ENCODE measurements around the gene TBCCD1. TPM values are rescaled to one million over a fixed set of nuclear protein-coding genes. Genes with fewer than 3 reads are reported as not detected.

TBCCD1 gene
- total and polyA plus RNA-seq, 11 donors: 2.9 to 10.3 (median 7.6) TPM

DNA sequence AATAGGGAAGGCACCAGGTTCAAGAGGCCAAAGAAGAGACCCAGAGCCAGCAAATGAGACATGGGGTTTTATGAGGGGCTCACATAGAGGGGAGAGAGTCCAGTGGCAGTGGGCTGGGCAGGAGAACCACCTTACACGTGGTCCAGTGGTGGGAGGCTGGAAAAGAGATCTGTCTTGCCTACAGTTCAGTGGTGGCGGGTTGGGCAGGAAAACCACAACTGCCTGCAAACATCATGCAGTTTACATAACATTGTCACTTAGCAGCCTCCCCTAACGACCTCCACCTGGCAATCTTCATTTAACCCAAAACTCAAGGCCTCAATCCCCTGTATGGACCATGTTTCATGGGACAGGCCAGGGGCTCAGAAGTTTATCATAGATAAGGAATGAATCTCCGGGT lies 52.0 kb downstream of the TBCCD1 start:
- 62 to 71% (median 68%) methylated on average over 3 to 4 of the region's 4 CpGs for WGBS, 4 donors
- Histone ChIP-seq H3K9me3 (no peaks in the 10 kb centered on the region), H3K36me3 (no peaks in the 10 kb centered on the region), H3K4me3 (no peak overlapping the region), H3K4me1 (peaks cover 0 to 7% (median 0%) of the 10 kb centered on the region in 12 donors), H3K27ac (no peak overlapping the region), H3K27me3 (peaks cover 0 to 16% (median 0%) of the 10 kb centered on the region in 9 donors)
- DNase-seq (no peak), ATAC-seq (no peak)
- TF ChIP-seq, protein P1, sequence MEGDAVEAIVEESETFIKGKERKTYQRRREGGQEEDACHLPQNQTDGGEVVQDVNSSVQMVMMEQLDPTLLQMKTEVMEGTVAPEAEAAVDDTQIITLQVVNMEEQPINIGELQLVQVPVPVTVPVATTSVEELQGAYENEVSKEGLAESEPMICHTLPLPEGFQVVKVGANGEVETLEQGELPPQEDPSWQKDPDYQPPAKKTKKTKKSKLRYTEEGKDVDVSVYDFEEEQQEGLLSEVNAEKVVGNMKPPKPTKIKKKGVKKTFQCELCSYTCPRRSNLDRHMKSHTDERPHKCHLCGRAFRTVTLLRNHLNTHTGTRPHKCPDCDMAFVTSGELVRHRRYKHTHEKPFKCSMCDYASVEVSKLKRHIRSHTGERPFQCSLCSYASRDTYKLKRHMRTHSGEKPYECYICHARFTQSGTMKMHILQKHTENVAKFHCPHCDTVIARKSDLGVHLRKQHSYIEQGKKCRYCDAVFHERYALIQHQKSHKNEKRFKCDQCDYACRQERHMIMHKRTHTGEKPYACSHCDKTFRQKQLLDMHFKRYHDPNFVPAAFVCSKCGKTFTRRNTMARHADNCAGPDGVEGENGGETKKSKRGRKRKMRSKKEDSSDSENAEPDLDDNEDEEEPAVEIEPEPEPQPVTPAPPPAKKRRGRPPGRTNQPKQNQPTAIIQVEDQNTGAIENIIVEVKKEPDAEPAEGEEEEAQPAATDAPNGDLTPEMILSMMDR (IDR thresholded peaks at IDR 0.05): no peak
- no peak for TF ChIP-seq POLR2A (IDR thresholded peaks at IDR 0.05)
- intact Hi-C loops (cut with DNase I): no loop called here

DNA sequence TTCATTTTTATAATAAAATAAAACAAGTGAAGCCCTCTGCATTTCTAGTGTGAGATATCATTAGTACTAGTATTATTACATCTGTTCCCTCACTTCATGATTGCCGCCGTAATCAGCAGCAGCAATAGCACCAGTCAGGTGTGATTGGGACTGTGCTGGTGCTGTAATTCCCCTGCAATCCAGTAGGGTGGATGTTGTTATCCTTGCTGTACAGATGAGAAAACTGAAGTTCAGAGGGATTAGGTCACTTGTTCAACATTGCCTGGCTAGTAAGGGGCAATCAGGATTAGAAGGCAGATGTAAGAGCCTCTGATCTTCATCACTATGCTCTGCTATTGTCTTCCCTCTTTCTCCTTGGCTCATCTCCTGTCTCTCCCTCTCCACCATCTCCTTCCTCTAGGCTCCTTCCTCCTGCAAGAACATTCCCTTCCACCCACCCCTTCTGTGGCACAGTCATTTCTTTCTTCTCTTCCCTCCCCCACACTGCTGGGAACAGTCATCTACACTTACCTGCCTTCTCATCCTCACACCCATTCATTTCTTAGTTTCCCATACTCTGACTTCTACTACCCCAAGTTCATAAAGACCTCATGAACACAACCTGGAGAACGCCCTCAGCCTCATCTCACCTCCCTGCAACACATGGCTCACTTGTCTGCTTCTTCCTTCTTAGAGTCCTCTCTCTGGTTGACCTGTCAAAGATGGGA lies 52.7 kb downstream of the TBCCD1 start:
- intact Hi-C loops (cut with DNase I): no loop called here
- no peak for TF ChIP-seq POLR2A (IDR thresholded peaks at IDR 0.05)
- TF ChIP-seq, protein P1 (IDR thresholded peaks at IDR 0.05): peak in 7 of 12 donors; percentile 6 to 43 (median 23)
- Histone ChIP-seq H3K4me3 (no peak overlapping the region), H3K27ac (no peak overlapping the region), H3K27me3 (peaks cover 0 to 16% (median 0%) of the 10 kb centered on the region in 9 donors), H3K36me3 (no peaks in the 10 kb centered on the region), H3K9me3 (no peaks in the 10 kb centered on the region), H3K4me1 (peaks cover 0 to 7% (median 0%) of the 10 kb centered on the region in 12 donors)
- DNase-seq (no peak), ATAC-seq (no peak)
- WGBS, 4 donors: 74 to 79% (median 77%) methylated on average over 3 of the region's 3 CpGs

DNA sequence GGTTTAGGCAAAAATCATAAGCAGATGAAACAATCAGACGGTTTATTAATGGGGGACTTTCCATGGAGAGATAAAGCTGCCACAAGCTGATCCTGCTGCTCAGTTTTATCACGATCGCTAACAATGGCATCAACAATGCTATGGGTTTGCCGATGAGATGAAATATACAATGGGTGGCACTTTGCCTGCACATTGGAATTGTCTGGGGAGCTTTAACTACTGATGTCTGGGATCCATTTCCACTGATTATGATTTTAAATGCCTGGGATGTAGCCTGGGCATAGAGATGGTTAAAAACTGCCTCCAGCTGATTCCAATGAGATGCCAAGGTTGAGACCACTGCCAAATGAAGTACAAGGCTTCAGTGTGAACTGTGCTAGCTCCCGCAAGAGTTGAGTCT lies 53.8 kb downstream of the TBCCD1 start:
- no peak overlapping the region for H3K27ac ChIP-seq
- no peaks in the 10 kb centered on the region for H3K36me3 ChIP-seq
- WGBS, 4 donors: 58 to 63% (median 61%) methylated on average over 5 of the region's 5 CpGs
- H3K27me3 ChIP-seq: peaks cover 0 to 10% (median 0%) of the 10 kb centered on the region in 9 donors
- intact Hi-C loops (cut with DNase I): no loop called here
- H3K4me1 ChIP-seq: peaks cover 0 to 7% (median 0%) of the 10 kb centered on the region in 12 donors
- H3K9me3 ChIP-seq: no peaks in the 10 kb centered on the region
- TF ChIP-seq, protein P1 (IDR thresholded peaks at IDR 0.05): no peak
- no peak for TF ChIP-seq POLR2A (IDR thresholded peaks at IDR 0.05)
- H3K4me3 ChIP-seq: no peak overlapping the region
- DNase-seq (no peak), ATAC-seq (no peak)

DNA sequence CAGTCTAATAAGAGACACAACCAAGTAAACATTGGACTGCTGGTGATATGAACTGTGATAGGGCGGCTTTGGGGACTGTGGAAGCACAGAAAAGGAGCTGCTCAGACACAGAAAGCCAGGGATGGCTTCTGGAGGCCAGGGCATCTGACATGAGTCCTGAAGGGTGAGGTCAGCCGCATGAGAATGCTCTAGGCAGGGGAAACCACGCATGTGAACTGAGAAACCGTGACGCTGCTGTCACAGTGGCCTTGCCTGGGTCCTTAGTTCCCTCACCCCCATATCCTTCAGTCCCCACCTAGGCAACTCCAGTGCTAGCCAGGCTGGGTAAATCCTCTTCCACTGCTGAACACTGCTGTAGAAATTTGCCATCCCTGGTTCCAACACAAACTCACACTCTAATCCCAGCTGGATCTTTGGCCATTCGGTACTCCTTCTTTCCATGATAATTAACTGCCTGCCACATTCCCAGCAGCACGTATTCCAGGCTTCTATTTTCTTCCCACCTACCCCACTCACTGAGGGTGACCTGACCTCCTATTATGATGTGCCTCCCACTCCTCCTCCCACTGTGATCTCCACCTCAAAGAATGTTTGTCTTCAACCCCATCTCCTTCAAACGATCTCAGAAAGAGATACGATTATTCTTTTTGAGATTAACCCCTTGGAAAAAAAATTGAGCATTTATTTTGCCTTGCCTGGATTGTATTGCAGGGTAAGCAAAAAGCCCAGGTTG lies 54.4 kb downstream of the TBCCD1 start:
- Histone ChIP-seq H3K4me1 (peaks cover 0 to 7% (median 0%) of the 10 kb centered on the region in 12 donors), H3K36me3 (no peaks in the 10 kb centered on the region), H3K9me3 (no peaks in the 10 kb centered on the region), H3K27ac (no peak overlapping the region), H3K4me3 (no peak overlapping the region), H3K27me3 (peaks cover 0 to 10% (median 0%) of the 10 kb centered on the region in 9 donors)
- 56 to 63% (median 58%) methylated on average over 8 to 9 of the region's 9 CpGs for WGBS, 4 donors
- ATAC-seq (no peak), DNase-seq (no peak)
- intact Hi-C loops (cut with DNase I): no loop called here
- TF ChIP-seq, protein P1 (IDR thresholded peaks at IDR 0.05): no peak
- no peak for TF ChIP-seq POLR2A (IDR thresholded peaks at IDR 0.05)

Data from heart left ventricle (tissue), 16 donors.